CMK (cell line): Measurements from ENCODE around the gene MICU2.
A peak's percentile ranks its signal among the peaks of the same experiment; 100 is the strongest.

Source experiments
- DNase-seq: peaks from one replicate; pipeline ENCODE4 v3.0.0-alpha.2; 2010; ENCODE audit warnings: low read depth

The MICU2 gene

GRCh38 chr13:21603531-21604448 lies at the start of gene MICU2:
MICU2 (minus strand) TSS chr13:21604170; CDS start chr13:21604148, 22 bp downstream.
- peak; percentile 76 for DNase-seq

- no peak for DNase-seq
Measured at GRCh38 chr13:21641629-21642028, 37.7 kb upstream of the MICU2 start.

GRCh38 chr13:21639561-21639960 lies 35.6 kb upstream of the MICU2 start:
- DNase-seq: no peak

- DNase-seq: no peak
Measured at GRCh38 chr13:21638319-21639282, 34.6 kb upstream of the MICU2 start.

GRCh38 chr13:21637296-21637695 lies 33.3 kb upstream of the MICU2 start:
- DNase-seq: no peak

GRCh38 chr13:21636656-21637055 lies 32.7 kb upstream of the MICU2 start:
- no peak for DNase-seq

- DNase-seq: no peak
Measured at GRCh38 chr13:21632196-21632595, 28.2 kb upstream of the MICU2 start.

GRCh38 chr13:21625366-21625765 lies 21.4 kb upstream of the MICU2 start:
- no peak for DNase-seq

GRCh38 chr13:21620861-21621260 lies 16.9 kb upstream of the MICU2 start:
- no peak for DNase-seq

GRCh38 chr13:21619633-21620220 lies 15.8 kb upstream of the MICU2 start:
- DNase-seq: no peak

- DNase-seq: no peak
Measured at GRCh38 chr13:21616880-21617279, 12.9 kb upstream of the MICU2 start.

GRCh38 chr13:21616205-21616866 lies 12.4 kb upstream of the MICU2 start:
- DNase-seq: no peak

- no peak for DNase-seq
Measured at GRCh38 chr13:21615427-21615826, 11.5 kb upstream of the MICU2 start.

GRCh38 chr13:21613791-21614190 lies 9.8 kb upstream of the MICU2 start:
- DNase-seq: no peak

GRCh38 chr13:21611385-21611784 lies 7.4 kb upstream of the MICU2 start:
- DNase-seq: no peak

- no peak for DNase-seq
Measured at GRCh38 chr13:21610687-21611086, 6.7 kb upstream of the MICU2 start.

- no peak for DNase-seq
Measured at GRCh38 chr13:21608961-21609360, 5.0 kb upstream of the MICU2 start.

- DNase-seq: no peak
Measured at GRCh38 chr13:21606796-21607195, 2.8 kb upstream of the MICU2 start.

GRCh38 chr13:21606251-21606650 lies 2.3 kb upstream of the MICU2 start:
- no peak for DNase-seq

- no peak for DNase-seq
Measured at GRCh38 chr13:21596722-21597121, 7.2 kb downstream of the MICU2 start.

GRCh38 chr13:21595546-21595822 lies 8.5 kb downstream of the MICU2 start:
- DNase-seq: no peak
